ENCODE measurements around the gene RFLNA.

GRCh38 chr12:124305776-124306685 lies 11.1 kb downstream of the RFLNA start:
- no peak for TF ChIP-seq CTCF (conservative IDR thresholded peaks at IDR 0.05 in 1 of 2, IDR thresholded peaks at IDR 0.05 in 1 of 2; ENCODE audit: extremely low read depth in 1 of 2, insufficient read depth in 1 of 2, low read depth in 1 of 2, low read length in 2 of 2)
- no peak for TF ChIP-seq EZH2 (IDR thresholded peaks at IDR 0.05; ENCODE audit: borderline replicate concordance, low read length)
